HG03135 (cell line): Measurements from ENCODE around the gene CHST10.
"Not testable (repeated sequence)": the region's sequence is repeated elsewhere in the genome, so short reads cannot be mapped to it uniquely, and the experiment has no call there.

ENCODE experiments used
- ATAC-seq: cut with Tn5 transposase; IDR thresholded peaks from one replicate; pipeline ENCODE4 v1.9.1; 2021; ENCODE audit warnings: mild to moderate bottlenecking, moderate library complexity; ENCODE audit not compliant: unreplicated experiment

Gene CHST10

DNA sequence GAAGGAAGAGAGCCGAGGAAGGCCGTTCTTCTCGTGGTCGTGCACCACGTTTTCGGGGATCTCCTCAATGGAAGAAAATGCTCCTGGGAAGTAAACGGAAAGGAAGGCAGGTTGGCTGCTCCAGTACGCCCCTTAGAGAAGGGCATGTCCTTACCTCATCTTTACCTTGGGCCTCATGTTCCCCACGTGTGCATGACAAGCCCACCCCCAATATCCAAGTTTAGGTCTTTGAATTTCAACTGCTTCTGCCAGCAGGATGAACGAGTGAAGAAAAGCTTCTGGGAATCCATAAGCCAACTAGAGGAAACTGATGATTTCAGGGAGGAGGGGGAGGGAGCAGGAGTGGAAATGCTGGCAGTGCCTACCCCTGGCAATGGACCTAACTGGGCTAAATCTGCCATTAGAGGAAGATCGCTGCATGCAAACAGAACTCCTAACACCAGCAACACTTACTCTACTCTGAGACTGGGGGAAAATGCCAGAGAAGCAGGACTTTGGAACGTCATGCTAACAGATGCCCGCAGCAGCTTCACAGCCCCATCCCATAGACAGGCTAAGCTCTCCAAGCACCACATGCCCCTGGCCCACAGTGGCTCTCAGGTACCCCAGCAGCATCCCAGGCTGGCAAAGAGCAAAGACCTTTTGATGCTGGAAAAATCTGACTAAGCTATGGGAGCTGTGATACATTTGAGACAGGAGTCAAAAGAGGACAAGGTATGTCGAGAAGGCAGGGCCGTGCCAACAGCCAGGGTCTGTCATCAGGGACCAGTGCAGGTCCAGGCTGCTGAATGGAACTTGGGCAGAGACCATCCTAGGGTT, 21.7 kb downstream of the CHST10 start:
- no peak for ATAC-seq

DNA sequence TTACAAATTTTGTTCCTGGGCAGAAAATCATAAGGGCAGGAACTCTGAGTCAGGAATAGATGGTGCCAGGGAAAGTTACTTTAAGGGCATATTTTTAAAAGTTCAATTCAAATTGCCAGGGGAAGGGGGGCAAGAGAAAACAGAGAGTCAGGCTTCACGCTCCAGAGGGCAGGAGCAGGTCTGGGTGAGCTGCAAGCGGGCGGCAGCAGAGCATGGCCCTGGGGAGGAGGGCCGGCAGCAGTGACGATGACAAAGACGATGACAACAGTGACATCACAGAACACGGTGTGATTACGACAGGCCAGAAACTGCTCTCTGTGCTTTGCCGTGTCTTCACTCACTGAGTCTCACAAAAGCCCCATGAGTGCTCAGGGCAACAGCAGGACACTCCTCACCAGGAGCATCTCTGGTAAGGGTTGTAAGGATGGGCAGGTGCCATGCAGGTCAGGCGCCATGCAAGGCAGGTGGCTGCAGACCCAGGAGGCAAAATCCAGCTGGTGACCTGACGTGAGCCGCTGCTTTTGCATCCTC, 23.3 kb downstream of the CHST10 start:
- peak; percentile 44 for ATAC-seq

DNA sequence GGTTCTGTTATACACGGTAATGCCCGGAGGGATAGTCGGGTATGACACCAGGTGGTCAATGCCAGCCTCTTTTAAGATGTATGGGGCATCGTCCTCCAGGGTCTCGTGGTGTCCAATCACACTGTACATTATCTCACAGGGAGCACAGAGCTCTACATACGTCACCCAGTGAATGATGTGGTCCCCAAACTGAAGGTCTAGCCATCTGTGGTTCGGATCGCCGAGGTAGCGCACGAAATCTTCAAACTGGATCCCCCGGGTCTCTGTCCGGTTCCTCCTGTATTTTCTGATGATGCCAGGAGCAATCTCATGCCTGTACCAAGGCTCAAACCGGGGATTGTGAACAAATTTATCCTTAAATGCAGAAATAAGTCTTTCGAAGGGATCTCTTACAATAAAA, 24.1 kb downstream of the CHST10 start:
- no peak for ATAC-seq

DNA sequence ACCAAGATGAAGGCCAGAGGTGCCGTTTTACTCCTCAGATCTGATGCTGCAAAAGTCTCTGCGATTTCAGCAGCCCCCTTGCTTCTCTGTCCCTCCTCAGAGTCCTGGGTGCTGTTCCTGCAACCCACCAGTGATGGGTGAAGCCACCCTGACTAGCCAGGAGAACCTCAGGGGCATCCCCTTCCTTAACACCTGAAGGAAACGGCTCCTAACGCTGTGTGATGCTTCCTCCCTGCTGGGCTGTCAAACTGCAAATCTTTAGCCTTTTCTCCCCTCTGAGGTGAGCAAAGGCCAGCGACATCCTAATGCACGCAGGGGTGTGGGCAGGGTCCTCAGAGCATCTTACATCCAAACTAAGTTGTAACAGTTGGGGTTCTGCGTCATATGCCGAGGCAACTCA, 24.8 kb downstream of the CHST10 start:
- ATAC-seq: no peak

DNA sequence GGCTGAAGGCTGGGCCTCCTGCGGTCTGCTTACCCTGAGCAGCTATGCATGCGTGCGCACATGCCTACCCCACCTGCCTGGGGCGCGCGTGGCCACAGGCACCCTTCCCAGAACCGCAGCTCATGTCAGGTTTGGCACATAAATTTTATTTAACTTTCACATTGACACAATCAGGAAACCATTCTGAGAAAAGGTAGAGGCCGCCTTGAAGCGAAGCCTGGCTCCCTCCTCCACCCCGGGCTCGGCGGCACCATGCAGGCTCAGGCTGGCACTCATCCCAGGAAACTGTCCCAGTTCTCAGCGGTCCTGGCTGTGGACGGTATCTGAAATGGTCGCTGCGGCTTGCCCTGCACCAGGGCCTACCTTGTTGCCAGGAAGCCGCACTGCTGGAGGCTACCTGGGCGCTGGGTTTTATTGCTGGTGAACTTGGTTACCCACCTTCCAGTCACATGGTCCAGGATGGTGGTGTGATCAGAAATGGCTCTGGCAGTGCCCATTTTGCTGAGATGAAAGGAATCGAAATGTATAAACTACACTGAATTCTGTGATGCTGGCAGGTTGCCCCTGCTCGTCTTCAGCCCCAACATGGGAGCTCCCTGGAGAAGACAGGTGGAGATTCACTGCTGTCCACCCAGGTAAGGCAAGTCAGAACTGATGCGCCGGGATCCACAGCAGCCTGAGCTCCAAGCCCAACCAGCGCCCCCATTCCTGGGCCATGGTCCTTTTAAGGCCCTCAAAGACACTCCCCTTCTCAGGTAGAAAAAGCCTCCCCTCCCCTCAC, 25.5 kb downstream of the CHST10 start:
- no peak for ATAC-seq

DNA sequence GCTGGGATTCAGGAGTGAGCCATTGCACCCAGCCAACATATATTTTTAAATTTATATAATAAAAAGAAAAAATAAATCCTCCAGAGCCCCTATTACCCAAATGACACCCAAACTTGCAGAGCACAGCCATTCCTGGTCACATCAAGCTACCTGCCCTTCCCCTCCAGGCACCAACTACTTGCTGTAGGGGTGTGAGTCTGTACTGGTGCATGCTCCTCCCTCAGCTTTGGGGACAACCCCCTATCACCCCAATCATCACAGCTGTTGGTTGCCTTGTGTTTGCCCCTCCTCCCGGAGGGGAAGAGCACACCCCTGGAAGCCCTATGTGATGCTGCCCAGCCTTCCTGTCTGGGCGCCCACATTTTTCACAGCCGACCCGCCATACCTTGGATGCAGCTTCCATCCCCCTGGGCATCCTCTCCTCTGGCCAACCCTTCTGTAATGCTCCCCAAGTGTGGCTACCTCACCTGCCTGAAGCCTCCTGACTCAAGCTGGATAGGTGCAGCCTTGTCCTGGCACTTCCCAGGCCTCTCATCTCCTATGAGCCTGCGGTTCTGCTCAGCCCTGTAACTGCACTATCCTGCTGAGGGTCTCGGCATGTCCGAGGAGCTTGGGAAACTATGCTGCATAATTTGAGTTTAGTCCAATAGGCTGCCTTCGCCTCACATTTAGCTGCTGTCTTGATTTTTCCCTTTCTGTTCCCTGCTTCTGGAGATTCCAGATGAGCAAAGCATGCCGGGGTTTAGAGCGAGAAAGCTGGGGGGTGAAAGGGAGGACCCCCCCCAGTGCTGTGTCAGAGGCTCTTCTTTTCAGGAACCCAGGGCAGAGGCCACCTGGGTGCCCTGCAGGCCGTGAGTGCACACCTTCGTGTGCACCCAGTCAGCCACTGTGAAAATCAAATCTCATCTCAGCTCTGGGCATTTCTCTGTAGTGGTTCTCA, 27.2 kb downstream of the CHST10 start:
- ATAC-seq: no peak

DNA sequence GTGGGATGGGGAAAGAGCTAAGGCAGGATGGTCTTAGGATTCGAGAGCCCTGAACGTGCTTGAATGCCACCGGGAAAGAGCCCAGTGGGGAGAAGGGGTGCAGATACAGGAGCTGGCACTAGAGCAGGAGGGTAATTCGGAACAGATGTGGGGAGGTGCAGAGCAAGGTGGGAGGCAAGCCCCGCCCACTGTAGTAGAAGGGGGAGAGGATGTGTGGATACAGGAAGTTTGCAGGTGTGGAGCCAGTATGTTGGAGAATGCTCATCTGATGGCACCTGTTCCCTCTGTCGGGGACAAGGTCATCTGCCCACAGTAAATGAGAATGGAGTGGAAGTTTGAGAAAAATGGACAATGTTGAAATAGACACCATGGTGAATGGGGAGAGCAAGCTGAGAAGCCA, 28.8 kb downstream of the CHST10 start:
- no peak for ATAC-seq

DNA sequence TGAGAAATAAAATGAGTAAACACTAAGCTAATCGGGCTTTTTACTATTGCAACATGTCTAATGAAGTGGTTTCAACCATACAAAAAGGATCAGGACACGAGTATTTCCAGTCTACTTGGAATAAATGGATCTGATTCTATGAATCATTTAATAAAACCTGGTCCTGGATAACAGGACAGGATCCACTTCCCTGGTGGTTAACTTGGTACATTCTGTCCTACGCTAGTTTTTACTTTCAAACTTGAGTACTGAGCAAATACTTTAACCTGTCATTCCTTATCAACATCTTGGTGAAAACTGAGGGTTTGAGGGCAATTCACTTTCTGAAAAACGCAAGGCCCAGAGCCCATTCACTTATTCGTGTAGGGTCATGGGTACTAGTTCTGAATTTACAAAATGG, 33.5 kb downstream of the CHST10 start:
- no peak for ATAC-seq

DNA sequence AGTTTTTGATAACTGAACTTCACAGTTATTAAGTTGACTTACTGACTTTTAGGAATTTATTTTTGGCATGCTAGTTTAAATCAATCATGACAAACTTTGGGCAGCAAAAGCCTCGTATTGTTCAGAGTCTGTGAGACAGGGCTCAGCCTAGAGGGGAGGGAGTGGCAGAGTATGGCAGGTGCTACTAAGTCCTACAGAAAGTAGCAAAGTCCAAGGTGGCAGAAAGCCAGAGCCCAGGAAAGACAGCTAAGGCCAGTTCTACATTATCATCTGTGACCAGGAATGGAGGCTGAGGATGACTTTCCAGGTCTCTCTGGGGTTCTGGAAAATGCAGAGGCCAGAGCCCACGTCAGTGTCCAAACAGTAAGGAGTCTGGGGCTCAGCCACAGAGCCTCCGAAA, 34.2 kb downstream of the CHST10 start:
- ATAC-seq: no peak

DNA sequence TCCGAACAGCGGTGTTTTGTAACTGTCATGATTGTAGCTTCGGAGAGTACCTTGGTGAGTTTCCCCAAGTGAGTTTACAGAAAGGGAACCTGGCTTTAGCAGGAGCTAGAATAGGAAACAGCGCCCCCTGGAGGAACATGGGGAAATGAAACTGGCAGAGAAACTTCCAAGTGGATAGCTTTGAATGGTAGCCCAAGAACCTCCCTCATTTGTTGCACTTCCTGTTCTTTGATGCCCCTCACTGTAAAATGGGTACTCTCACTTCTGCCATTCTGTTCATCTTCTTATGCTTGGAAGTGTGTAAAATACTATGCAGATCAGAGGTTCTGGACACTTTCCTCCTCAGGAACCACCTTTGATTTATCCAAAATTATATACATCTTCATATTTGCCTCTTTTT, 36.2 kb downstream of the CHST10 start:
- no peak for ATAC-seq

DNA sequence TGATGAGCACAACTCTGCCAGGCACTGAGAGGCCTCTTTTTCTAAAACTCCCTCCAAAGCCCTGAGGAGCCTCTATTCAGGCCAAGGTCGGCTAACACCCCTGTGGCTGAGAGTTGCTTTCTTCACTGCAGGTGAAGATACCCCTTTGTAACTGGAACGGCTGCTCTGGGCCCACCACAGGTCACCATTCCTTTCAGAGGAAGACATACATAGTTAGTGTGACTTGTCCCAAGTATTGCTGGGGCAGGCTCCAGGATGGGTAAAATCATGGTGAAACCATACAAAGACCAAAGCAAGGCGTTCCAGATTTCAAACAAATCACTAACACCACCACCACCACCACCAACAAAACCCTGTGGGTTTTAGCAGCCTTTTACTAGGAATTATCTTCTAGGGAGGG, 36.8 kb downstream of the CHST10 start:
- ATAC-seq: no peak

DNA sequence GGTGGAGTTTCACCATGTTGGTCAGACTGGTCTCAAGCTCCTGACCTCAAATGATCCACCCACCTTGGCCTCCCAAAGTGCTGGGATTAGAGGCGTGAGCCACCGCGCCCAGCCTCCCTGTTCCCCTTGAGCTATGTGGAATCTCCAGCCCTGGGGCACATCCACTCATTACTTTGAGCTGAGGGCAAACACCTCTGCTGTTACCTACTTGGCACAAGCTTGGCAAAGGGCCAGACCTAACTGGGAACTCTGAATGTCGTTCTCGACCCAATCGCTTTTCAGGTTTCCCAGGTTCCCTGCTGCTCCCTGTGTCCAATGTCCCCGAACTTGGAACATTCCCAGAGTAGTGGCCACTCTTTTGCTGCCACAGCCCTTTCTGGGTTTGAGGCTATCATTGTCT, 40.6 kb downstream of the CHST10 start:
- ATAC-seq: no peak

DNA sequence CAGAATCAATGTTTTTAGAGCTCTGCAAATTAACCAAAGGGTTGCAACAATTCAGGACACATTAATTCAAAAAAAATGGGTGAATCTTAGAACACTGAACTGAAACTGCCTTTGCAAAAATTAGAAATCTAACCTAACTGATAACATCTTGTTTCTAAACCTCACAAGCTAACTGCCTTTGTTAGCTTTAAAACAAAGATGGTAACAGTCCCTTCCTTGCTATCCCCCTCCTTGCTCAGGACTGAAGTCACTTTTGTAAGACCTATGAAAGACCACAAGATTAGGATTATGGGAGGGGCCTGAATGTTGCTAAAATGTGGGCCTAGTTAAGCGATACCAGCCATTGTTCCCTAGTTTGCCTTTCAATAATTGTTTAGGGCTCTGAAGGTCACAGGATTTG, 50.3 kb downstream of the CHST10 start:
- ATAC-seq: no peak

DNA sequence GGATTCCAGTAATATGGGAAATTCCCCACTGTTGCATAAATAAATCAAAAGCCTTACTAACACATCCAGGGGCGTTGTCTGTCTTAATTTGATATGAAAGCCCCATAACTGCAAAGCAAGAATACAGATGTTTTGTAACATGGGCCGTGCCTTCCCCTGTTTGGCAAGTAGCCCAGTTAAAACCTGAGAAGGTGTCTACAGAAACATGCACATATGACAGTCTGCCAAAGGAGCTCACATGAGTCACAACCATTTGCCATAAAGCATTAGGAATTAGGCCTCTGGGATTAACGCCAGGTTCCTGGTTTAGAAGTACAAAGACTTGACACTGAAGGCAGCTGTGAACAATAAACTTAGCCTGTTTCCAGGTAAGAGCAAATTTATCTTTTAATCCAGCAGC, 52.0 kb downstream of the CHST10 start:
- ATAC-seq: no peak

DNA sequence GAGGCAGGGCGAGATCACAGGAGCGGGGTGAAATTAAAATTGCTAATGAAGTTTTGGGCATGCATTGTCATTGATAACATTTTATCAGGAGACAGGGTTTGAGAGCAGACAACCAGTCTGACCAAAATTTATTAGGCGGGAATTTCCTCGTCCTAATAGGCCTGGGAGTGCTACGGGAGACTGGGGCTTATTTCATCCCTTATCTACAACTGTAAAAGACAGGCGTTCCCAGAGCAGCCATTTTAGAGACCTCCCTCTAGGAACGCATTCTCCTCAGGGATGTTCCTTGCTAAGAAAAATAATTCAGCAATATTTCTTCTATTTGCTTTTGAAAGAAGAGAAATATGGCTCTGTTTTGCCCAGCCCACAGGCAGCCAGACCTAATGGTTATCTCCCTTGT, 55.2 kb downstream of the CHST10 start:
- ATAC-seq: not testable (repeated sequence)

DNA sequence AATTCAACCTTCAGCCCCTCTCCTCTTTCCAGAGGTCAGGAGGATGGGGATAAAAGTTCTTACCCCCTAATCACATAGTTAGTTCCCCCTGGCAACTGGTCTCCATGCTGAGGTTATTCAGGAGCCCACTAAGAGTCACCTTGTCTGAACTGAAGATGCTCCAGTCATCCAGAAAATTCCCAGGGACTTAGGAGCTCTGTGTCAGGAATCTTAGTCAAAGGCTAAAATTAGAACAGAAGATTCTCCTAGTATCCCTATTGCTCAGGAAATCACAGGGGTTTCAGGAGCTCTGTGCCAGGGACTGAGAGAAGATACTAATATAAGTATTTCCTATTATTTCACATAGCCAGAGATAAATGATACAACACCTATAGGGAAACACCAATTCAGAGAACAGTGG, 57.9 kb downstream of the CHST10 start:
- ATAC-seq: no peak

DNA sequence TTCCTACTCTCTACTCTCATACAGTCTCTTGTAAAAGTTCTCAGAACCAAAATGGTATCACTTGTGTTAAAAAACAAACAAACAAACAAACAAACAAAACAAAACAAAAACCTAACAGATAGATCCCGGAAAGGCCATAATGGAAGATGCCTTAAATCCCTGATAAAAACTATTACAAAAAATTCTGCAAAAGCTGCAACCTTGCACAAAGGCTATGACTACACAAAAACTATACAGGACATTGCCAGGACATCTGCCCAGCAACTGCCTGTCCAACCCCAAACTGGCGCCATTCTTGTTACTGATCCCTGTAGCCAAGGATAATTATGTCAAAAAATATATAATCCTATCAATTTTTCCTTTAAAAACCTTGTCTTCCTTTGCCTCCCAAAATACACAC, 58.9 kb downstream of the CHST10 start:
- ATAC-seq: no peak

DNA sequence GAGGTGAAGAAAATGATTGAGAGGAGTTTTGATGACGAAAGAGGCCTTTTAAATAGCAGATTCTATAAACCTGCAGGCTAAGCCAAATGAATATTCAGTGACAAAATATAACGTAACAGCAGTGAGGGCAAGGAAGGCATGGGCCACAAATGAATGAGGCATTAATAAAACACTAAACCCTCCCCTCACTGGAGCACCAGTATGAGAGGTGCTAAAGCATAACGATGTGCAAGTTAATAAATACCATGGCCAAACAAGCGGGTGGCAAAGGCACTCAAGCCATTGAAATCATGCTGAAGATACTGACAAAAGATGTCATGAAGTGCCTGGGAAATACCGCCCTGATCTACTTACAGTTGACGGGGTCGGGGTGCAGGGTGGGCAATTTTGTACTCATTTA, 64.9 kb downstream of the CHST10 start:
- ATAC-seq: no peak

DNA sequence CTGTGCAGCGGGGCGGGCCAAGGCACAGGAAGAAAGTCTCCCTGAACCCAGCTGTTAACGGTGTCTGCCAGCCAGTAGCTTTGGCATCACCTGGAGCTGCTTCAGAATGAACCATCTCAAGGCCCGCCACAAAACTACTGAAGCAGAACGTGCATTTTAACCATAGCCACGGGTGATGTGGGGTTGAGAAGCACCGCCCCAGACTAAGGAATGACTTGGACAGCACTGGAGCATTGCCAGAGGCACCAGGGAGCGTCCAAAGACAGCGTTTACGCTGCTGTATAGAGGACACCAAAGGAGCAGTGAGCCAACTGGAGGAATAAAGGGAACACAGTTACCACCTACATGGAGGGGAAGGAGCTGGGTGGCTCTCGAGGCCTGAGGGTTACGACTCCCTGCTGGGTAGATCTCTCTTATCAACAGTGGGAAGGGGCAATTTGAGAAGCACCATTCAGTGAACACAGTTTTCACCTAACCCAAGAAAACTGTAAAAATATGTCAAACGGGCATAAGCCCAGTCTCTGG, 66.7 kb downstream of the CHST10 start:
- no peak for ATAC-seq

DNA sequence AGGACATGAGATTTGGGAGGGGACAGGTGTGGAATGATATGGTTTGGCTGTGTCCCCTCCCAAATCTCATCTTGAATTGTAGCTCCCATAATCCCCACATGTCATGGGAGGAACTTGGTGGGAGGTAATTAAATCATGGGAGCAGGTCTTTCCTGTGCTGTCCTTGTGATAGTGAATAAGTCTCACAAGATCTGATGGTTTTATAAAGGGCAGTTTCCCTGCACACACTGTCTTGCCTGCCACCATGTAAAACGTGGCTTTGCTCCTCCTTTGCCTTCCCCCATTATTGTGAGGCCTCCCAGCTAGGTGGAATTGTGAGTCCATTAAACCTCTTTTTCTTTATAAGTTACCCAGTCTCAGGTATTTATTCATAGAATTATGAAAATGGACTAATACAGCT, 72.3 kb downstream of the CHST10 start:
- ATAC-seq: not testable (repeated sequence)

DNA sequence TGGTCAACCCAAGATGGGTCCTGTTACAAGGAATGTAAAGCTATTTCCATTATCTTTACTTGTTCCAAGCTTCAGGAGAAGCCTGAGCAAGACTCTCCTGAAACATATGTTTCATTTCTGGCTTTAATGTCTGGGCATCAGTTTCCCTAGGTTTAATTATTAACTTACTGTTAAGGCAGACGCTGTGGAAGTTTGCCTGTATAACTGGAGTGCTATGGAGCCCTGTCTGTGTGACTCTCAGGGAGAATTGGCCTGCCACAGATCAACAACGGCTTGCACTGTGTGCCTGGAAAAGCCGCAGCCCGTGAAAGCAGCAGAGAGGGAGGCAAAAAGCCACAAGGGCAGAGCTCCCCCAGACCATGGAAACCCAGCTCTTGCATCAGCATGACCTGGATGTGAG, 73.0 kb downstream of the CHST10 start:
- ATAC-seq: no peak
